GM12873 (cell line): ENCODE measurements around the gene MRPL18.

Experiments used
- TF ChIP-seq, protein P1 (sequence below): IDR thresholded peaks from 2 replicates; pipeline ENCODE4 v1.5.1; 2012; ENCODE audit warnings: low read depth, mild to moderate bottlenecking, moderate library complexity, low read length, control low read depth; ENCODE audit not compliant: insufficient read depth; ENCODE audit errors: missing control alignments

The MRPL18 gene

DNA sequence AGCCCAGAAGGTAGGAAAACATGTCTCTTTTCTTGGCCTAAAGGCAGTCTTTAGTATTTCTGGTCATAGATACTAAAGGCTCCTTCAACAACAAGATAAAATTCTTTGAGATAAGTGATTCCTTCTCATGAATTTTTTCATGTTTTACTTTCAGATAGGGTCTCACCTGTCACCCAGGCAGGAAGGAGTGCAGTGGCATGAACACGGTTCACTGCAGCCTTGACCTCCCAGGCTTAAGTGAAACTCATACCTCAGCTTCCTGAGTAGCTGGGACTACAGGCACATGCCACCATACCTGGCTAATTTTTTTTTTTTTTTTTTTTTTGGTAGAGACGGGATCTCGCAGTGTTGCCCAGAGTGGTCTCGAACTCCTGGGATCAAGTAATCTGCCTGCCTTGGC, 18.9 kb downstream of the MRPL18 start:
- TF ChIP-seq, protein P1, sequence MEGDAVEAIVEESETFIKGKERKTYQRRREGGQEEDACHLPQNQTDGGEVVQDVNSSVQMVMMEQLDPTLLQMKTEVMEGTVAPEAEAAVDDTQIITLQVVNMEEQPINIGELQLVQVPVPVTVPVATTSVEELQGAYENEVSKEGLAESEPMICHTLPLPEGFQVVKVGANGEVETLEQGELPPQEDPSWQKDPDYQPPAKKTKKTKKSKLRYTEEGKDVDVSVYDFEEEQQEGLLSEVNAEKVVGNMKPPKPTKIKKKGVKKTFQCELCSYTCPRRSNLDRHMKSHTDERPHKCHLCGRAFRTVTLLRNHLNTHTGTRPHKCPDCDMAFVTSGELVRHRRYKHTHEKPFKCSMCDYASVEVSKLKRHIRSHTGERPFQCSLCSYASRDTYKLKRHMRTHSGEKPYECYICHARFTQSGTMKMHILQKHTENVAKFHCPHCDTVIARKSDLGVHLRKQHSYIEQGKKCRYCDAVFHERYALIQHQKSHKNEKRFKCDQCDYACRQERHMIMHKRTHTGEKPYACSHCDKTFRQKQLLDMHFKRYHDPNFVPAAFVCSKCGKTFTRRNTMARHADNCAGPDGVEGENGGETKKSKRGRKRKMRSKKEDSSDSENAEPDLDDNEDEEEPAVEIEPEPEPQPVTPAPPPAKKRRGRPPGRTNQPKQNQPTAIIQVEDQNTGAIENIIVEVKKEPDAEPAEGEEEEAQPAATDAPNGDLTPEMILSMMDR = no peak

DNA sequence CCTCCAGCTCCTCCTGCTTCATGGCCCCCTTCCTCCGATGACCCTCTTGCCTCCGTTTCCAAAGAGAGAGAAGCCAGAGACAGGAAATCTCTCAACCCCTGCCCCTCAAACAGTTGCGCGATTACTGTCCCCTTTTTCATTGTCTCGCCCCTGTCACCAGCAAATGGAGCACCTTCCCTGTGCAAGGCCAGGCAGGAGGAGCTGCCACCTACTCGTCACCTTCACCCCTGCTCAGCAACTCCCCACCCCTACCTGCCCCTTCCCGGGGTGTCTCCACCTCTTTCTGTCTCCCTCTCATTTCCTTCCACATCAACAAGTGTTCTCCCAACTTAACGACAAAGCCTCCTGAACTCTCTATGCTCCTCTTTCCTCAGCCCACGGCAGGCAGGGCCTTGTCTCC, 23.5 kb downstream of the MRPL18 start:
- TF ChIP-seq, protein P1 = no peak

DNA sequence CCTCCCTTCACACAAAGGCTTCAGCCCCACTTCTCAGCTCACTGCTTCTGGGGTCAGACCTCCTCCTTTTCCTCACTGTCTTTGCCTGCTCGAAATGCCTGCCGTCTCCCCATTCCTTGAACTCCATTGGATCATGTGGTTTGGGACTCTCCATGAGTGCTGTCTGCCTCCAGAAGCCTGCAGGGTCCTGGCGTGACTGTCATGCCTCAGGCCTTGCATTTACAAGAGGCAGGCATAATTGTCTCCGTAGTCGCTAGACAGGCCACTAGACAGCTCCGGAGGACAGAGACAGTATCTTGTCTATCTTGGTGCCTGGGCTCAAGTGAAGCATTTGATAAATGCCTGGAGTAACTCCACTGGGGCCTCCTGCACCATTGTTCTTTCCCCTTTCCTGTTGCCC, 25.1 kb downstream of the MRPL18 start:
- TF ChIP-seq, protein P1 = no peak

DNA sequence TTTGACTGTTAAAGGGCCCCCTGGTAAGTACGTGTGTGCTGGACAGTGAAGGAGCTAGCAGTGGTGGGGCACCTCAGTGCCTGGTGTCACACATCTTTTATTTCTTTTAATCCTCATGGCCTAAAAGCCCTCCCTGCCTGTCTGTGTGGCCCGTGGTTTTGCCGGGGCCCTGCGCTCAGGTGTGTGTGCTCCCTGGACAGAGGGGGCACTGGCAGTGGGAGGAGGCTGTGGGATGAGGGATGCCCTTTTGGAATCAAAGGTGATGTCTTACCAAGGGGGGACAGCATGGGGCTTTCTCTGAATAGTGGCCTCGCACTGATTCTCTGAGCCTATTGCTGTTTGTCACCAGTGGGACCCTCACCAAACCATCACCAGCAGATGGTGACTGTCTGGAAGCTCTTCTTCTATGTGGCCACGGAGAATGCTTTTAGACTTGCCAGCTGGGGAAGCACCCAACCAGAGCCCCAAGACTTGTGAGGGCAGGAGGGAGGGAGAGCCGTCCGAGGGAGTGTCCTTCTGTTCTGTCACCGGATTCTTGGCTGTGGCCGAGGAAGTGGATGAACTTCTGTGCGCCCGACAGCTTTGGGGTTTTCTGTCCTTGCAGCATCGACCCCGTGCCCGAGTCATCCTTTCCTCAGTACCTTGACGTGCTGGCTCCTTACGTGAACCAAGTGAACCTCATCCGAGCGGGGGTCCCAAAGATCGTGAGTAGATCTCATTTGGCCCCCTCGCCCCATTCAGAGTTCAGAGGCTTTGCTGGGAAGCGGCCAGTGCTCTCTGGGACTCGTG, 27.9 kb downstream of the MRPL18 start:
- TF ChIP-seq, protein P1 = no peak

DNA sequence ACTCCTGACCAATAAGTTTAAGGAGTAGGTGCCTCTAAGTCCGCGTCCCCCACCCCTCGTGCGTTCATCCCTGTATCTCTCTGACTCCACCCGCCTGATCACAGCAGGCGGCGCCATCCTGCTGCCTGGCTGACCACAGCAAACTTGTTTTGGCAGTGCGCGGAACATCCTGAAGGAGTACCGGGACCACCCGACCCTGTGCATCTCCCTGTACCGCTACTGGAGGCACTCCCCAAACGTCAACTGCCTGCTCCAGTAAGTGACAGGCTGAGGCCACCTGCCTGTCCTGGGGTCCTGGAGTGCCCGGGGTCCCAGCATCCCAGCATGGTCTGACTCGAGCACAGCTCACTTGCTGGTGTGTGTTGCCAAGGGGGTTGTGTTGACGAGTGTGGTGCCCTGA, 28.8 kb downstream of the MRPL18 start:
- TF ChIP-seq, protein P1 = no peak

DNA sequence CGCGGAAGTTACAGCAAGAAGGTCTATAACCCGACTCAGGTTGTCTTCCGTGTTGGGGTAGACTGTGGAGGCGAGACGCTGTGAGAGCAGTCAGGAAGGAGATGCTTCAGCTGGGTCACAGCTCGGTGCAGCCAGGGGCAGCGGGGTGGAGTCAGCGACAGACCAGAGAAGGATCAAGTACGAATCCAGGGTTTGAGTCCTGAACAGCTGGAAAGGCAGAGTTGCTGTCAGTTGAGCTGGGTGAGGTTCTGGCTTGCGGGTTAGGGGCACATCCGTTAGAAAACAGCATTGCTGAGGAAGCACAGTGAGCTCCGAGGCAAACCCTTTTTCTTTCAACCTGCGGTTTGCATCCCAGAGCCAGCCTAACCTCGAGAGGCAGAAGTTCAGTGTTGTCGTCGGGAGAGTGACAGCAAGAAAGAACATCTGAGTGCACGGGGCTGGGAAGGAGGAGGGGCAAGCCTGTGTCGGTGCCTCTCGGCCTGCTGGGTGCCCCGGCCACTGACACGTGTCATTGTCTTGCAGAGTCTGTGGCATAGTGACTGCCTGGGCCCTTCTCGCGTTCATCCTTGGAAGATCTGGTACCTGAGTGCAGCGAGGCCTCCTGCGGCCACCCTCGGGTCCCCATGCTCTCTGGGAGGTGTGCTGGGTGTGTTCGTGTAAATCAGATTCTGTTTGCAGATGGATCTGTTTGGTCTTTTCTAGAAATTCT, 29.8 kb downstream of the MRPL18 start:
- TF ChIP-seq, protein P1 = no peak

DNA sequence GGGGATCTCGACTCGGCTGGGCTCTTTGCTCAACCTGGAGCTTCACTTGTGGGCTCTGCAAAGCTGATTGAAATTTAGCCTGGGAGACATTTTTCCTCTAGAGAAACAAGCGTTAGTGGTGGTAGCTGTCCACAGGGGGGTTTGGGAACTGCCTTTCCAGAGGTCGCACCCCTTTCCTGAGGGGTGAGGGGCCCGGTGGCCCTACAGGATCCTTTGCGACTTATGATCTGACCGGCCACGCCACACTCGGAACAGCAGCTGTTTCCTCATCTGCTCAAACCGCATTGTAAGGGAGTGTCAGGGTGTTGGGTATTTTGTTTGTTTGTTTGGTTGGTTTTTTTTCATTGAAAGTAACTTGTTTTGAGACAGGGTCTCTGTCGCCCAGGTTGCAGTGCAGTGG, 30.9 kb downstream of the MRPL18 start:
- TF ChIP-seq, protein P1 = no peak
